Measurements from ENCODE around the gene NUDT15.

- TF ChIP-seq, protein P1, sequence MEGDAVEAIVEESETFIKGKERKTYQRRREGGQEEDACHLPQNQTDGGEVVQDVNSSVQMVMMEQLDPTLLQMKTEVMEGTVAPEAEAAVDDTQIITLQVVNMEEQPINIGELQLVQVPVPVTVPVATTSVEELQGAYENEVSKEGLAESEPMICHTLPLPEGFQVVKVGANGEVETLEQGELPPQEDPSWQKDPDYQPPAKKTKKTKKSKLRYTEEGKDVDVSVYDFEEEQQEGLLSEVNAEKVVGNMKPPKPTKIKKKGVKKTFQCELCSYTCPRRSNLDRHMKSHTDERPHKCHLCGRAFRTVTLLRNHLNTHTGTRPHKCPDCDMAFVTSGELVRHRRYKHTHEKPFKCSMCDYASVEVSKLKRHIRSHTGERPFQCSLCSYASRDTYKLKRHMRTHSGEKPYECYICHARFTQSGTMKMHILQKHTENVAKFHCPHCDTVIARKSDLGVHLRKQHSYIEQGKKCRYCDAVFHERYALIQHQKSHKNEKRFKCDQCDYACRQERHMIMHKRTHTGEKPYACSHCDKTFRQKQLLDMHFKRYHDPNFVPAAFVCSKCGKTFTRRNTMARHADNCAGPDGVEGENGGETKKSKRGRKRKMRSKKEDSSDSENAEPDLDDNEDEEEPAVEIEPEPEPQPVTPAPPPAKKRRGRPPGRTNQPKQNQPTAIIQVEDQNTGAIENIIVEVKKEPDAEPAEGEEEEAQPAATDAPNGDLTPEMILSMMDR (IDR thresholded peaks at IDR 0.05): no peak
- TF ChIP-seq POLR2A (IDR thresholded peaks at IDR 0.05): no peak
Measured at GRCh38 chr13:47997384-47997783, 40.1 kb upstream of the NUDT15 start.

Data from Peyer's patch (tissue), 4 donors.